Gastroesophageal sphincter (tissue), 3 donors: ENCODE measurements around the gene EVI2A.

Experiments
- POLR2A ChIP-seq, 2 donors: fragments of 450-650 bp; IDR thresholded peaks; one replicate each; pipeline ENCODE4 v1.6.1; 2017; ENCODE audit warnings: antibody characterized with exemption in 2 of 2, mild to moderate bottlenecking in 2 of 2, moderate library complexity in 1 of 2
- POLR2AphosphoS5 ChIP-seq: sonication (generic); formaldehyde crosslinking; IDR thresholded peaks from one replicate; pipeline ENCODE4 v1.6.1; 2017; ENCODE audit warnings: antibody characterized with exemption
- TF ChIP-seq, protein P1 (sequence below), 4 experiments: fragments of 200-600 bp in 2 of 4; fragments of 450-650 bp in 2 of 4; sonication (generic) in 1 of 4; IDR thresholded peaks; one replicate each; pipeline ENCODE4 v1.5.1; 2017 to 2019; ENCODE audit warnings: antibody characterized with exemption in 4 of 4, mild to moderate bottlenecking in 2 of 4, moderate library complexity in 2 of 4

DNA sequence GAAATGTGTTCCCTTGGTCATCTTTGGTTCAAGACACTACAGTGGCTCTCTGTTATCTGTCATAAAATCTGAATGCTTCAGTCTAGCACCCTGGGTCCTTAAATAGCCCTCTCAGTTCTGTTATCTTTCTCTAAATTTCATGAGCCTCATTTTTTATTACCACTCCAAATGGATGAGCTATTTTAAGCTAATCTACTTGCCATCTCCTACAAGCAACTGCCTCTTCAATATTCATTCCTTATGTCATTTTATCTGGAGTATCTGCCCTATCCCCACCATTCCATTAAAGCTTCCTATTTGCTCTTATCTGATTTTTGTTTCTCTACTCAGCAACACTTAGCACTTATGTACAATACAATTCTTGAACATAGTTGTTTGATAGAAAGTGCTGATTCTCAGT lies 28.0 kb upstream of the EVI2A start:
- TF ChIP-seq, protein P1, sequence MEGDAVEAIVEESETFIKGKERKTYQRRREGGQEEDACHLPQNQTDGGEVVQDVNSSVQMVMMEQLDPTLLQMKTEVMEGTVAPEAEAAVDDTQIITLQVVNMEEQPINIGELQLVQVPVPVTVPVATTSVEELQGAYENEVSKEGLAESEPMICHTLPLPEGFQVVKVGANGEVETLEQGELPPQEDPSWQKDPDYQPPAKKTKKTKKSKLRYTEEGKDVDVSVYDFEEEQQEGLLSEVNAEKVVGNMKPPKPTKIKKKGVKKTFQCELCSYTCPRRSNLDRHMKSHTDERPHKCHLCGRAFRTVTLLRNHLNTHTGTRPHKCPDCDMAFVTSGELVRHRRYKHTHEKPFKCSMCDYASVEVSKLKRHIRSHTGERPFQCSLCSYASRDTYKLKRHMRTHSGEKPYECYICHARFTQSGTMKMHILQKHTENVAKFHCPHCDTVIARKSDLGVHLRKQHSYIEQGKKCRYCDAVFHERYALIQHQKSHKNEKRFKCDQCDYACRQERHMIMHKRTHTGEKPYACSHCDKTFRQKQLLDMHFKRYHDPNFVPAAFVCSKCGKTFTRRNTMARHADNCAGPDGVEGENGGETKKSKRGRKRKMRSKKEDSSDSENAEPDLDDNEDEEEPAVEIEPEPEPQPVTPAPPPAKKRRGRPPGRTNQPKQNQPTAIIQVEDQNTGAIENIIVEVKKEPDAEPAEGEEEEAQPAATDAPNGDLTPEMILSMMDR (IDR thresholded peaks at IDR 0.05): no peak
- no peak for TF ChIP-seq POLR2A (IDR thresholded peaks at IDR 0.05)
- TF ChIP-seq POLR2AphosphoS5: no peak
